Activated CD4-positive, alpha-beta T cell treated with anti-CD3 and anti-CD28 coated beads, Interleukin-2, amount 50 U/mL, for 16 hours (primary cell): ENCODE measurements around the gene TELO2.
A peak's percentile ranks its signal among the peaks of the same experiment; 100 is the strongest.

Experiments used
- DNase-seq: peaks from one replicate; pipeline ENCODE4 v3.0.0-alpha.2; 2020

The TELO2 gene

DNA sequence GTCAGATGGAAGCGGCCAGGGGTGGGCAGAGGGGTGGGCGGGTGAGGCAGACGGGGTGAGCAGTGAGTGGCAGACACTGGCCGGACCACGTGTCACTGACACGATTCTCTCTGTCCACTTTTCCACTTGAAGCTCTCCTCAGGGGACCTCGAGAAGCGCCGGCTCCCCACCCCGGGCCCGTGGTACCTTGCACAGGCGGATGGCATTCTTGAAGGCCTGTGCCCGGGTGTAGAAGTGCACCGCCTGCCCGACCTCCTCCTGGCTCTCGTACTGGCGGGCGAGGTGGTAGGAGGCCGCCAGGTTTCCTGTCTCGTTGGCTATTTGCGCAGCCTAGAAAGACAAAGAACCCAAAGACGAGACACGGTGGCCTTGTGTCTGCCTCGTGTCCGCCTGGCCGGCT is 31.2 kb downstream of the TELO2 start:
- DNase-seq = no peak

GRCh38 chr16:1525871-1526607 is 32.9 kb downstream of the TELO2 start:
- no peak for DNase-seq

- no peak for DNase-seq
These were observed 33.7 kb downstream of the TELO2 start for GRCh38 chr16:1526608-1527555.

GRCh38 chr16:1527836-1528811 is 35.0 kb downstream of the TELO2 start:
- no peak for DNase-seq

GRCh38 chr16:1528921-1529537 is 35.9 kb downstream of the TELO2 start:
- no peak for DNase-seq

GRCh38 chr16:1530349-1530882 is 37.3 kb downstream of the TELO2 start:
- no peak for DNase-seq

DNA sequence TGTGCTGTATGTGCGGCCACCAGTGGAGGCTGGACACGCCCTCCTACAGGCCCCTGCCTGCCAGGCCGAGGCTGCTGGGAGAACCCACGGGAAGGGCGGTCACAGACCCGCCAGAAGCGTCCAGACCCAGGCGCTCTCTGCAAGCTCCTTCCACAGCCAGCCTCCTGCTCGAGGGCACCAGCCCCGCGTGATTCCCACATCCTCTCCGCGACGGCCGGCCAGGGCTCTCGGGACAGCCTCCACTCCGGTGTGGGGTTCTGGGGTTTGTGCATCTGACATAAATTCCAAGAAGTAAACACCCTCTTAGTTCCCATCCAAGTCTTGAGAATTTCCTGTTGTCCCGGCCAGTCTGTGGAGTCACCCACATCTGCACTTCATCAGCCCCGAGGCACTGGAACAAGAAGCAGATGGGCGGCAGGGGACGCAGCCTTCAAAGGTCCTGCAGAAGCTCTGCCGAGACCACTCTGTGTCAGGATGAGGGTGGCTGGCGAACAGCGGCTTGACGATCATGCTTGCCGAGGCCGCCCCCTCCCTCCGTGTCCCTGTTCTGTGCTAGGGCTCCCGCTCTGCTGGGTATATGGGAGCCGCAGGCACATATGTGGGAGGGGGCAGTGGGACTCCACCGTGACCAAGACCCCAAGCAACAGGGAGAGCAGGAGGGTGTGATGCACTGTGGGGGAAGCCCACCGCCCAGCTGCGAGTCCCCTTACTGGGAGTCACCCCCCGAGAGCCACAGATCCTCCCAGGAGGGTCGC is 37.9 kb downstream of the TELO2 start:
- no peak for DNase-seq

GRCh38 chr16:1531638-1531910 is 38.4 kb downstream of the TELO2 start:
- DNase-seq = no peak

GRCh38 chr16:1532081-1532760 is 39.1 kb downstream of the TELO2 start:
- no peak for DNase-seq

DNA sequence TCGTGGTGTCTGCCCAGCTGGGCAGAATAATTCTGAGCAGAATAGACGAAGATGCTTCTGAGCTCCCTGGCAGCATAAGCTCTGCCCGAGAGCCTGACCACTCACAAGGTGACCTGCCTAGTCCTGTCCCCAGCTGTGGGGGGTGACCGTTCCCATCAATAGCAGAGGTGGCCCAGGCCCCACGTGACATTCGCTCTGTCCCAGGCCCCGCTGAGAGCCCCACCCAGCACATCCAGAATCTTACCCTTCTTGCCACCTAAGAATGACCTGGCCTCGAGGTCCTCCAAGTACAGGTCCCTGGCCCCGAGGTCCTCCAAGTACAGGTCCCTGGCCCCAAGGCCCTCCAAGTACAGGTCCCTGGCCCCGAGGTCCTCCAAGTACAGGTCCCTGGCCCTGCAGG is 39.6 kb downstream of the TELO2 start:
- no peak for DNase-seq

GRCh38 chr16:1533443-1533951 is 40.3 kb downstream of the TELO2 start, which contains the start of gene TMEM204:
Gene TMEM204, plus strand, starts transcription at chr16:1533666. Its CDS starts 610 bp downstream, at chr16:1534276.
- DNase-seq = peak; percentile 51

- DNase-seq = no peak
These were observed 41.2 kb downstream of the TELO2 start for GRCh38 chr16:1534021-1535020.

- peak; percentile 37 for DNase-seq
These were observed 42.5 kb downstream of the TELO2 start for GRCh38 chr16:1535391-1536291.

DNA sequence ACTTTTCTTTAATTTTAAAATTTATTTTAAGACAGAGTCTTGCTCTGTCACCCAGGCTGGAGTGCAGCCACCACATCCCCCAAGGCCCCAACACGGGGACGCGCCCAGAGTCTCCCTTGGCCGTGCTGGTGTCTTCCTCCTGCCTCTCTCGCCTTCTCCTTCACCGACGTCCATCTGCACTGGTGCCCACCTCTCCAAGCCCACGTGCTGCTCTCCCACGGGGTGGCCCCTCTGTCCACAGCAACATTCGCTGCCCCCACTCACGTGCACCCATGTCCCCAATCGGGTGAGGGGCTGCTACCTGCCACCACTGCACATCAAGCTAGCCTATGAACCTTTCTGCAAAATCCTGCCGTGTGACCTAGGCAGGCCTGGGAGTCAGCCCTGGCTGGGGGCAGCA is 43.4 kb downstream of the TELO2 start:
- no peak for DNase-seq

DNA sequence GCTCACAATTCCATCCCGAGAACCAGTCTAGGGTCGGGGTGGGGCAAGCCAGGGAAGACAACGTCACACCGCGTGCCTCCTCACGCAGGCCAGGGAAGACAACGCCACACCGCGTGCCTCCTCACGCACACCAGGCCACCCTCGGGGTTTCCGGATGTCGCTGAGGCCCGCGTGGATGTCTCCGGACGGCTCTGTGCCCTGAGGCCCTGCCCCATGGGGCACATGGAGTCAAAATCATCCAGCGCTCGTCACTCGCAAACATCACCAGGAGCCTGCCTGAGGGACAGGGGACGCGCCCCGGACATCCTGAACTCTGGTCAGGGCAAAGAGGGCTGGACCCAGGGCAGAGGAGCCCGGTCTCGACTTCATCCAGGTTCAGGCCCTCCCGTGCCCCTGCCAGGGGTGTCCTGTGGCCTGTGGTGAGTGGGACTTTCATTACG is 44.0 kb downstream of the TELO2 start:
- no peak for DNase-seq

DNA sequence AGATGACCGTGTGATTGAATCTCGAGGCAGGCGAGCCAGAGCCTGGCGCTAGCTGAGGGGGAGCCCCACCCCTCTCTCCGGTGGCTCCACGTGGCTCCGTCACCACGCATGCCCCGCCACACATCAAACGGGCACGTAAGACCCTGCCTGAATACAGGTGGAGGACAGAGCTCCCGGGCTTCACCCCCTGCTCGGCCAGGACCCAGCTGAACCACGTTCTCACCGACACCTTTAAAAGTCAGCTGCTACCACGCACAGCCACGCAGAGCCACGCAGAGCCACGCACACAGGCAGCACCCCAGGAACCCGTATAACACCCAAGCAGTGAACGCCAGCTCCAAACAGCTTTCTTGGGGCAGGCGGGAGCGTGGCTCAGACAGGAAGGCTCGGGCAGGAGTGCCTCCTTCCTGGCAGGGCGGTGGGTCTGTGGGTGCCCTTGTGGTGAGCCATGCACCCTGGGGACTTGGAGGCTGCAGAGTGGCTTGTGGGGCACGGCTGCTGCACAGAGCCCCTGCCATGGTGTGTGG is 44.7 kb downstream of the TELO2 start:
- DNase-seq = peak; percentile 23

- DNase-seq = peak; percentile 24
These were observed 45.8 kb downstream of the TELO2 start for GRCh38 chr16:1538804-1539520.
